Left lung (tissue), 10 donors: ENCODE results near the gene PCF11. TPM values are rescaled to one million over a fixed set of nuclear protein-coding genes. Genes with fewer than 3 reads are reported as not detected.
A peak's percentile ranks its signal among the peaks of the same experiment; 100 is the strongest.

Source experiments
- ATAC-seq: fragments of 200-7000 bp; cut with Tn5 transposase; one replicate; pipeline ENCODE4 v1.9.1; 2020; ENCODE audit warnings: moderate library complexity
- DNase-seq, 4 donors: peaks; one replicate each; pipeline ENCODE4 v3.0.0-alpha.2; 2013 to 2020
- H3K27ac ChIP-seq, 2 donors: fragments of 200-600 bp; sonication (generic) in 1 of 2; one replicate each; pipeline versions ENCODE4 v1.5.0 to v1.8.0; 2020 to 2021
- H3K27me3 ChIP-seq, 2 donors: fragments of 200-600 bp; sonication (generic) in 1 of 2; one replicate each; pipeline versions ENCODE4 v1.5.0 to v1.8.0; 2020 to 2021
- H3K36me3 ChIP-seq, 2 donors: fragments of 200-600 bp; sonication (generic) in 1 of 2; one replicate each; pipeline versions ENCODE4 v1.5.0 to v1.8.0; 2020 to 2021
- H3K4me1 ChIP-seq, 2 donors: fragments of 200-600 bp; one replicate each; pipeline ENCODE4 v1.8.0; 2021
- H3K4me3 ChIP-seq, 2 donors: fragments of 200-600 bp; sonication (generic) in 1 of 2; one replicate each; pipeline versions ENCODE4 v1.5.0 to v1.8.0; 2020 to 2021; ENCODE audit warnings: mild to moderate bottlenecking in 1 of 2
- H3K9me3 ChIP-seq, 2 donors: fragments of 200-600 bp; sonication (generic) in 1 of 2; one replicate each; pipeline versions ENCODE4 v1.5.0 to v1.8.0; 2020 to 2021
- CTCF ChIP-seq, 2 donors: fragments of 200-600 bp; sonication (generic) in 1 of 2; IDR thresholded peaks; one replicate each; pipeline versions ENCODE4 v1.5.0 to v1.8.0; 2021; ENCODE audit warnings: antibody characterized with exemption in 2 of 2
- intact Hi-C, 2 donors: fragments of 100-400 bp; cut with DNase I; formaldehyde crosslinking; loops; one replicate each; pipeline versions ENCODE4 v1.11.2 to v1.14.2; 2022
- polyA plus RNA-seq, 6 donors: library from polyadenylated mRNA; unstranded; fragments of 120-200 nt; gene quantifications; one replicate each; pipeline ENCODE4 v1.2.1, GENCODE V29; 2013; ENCODE audit not compliant: insufficient read length in 6 of 6
- total RNA-seq, 2 donors: library from RNA; stranded (reverse); fragmentation: NEBNext Ultra II Directional; extraction: Animal tissue kit (Norgen Biotek cat#: 25700); gene quantifications; one replicate each; pipeline ENCODE4 v1.2.1, GENCODE V29; 2021
- donor health status: DM: no; HTN: yes; CAD: no.
- donor health status: DM: no; HTN: no; CAD: no.

The PCF11 gene
- total and polyA plus RNA-seq, 8 donors: 35.8 to 91.1 (median 80.5) TPM

GRCh38 chr11:83158965-83159901, 2.3 kb downstream of the PCF11 start:
- peak overlapping the region; percentile 99 to 100 for H3K27ac ChIP-seq
- intact Hi-C loops: no loop called here
- no peak for TF ChIP-seq CTCF (IDR thresholded peaks at IDR 0.05)
- no peak for DNase-seq
- no peaks in the 10 kb centered on the region for H3K27me3 ChIP-seq
- no peaks in the 10 kb centered on the region for H3K9me3 ChIP-seq
- H3K4me3 ChIP-seq: peak overlapping the region; percentile 93 to 96
- peaks cover 0 to 11% of the 10 kb centered on the region in 2 donors for H3K36me3 ChIP-seq
- ATAC-seq: no peak
- peaks cover 14 to 55% of the 10 kb centered on the region in 2 donors for H3K4me1 ChIP-seq

GRCh38 chr11:83159902-83160865, 3.3 kb downstream of the PCF11 start:
- ATAC-seq (no peak), DNase-seq (peak in 1 of 4 donors; percentile 48)
- intact Hi-C loops: no loop called here
- H3K36me3 ChIP-seq: peaks cover 0 to 20% of the 10 kb centered on the region in 2 donors
- peak overlapping the region; percentile 93 to 96 for H3K4me3 ChIP-seq
- H3K9me3 ChIP-seq: no peaks in the 10 kb centered on the region
- peaks cover 14 to 55% of the 10 kb centered on the region in 2 donors for H3K4me1 ChIP-seq
- H3K27me3 ChIP-seq: no peaks in the 10 kb centered on the region
- no peak for TF ChIP-seq CTCF (IDR thresholded peaks at IDR 0.05)
- H3K27ac ChIP-seq: peak overlapping the region; percentile 27 to 51

GRCh38 chr11:83161610-83162199, 4.8 kb downstream of the PCF11 start:
- no peaks in the 10 kb centered on the region for H3K9me3 ChIP-seq
- intact Hi-C loops: no loop called here
- peak overlapping the region in 1 of 2 donors; percentile 96 for H3K4me3 ChIP-seq
- DNase-seq (no peak), ATAC-seq (no peak)
- no peak overlapping the region for H3K27ac ChIP-seq
- no peaks in the 10 kb centered on the region for H3K27me3 ChIP-seq
- H3K4me1 ChIP-seq: peaks cover 14 to 50% of the 10 kb centered on the region in 2 donors
- H3K36me3 ChIP-seq: peaks cover 0 to 36% of the 10 kb centered on the region in 2 donors
- no peak for TF ChIP-seq CTCF (IDR thresholded peaks at IDR 0.05)

- intact Hi-C loops: no loop called here
- ATAC-seq (peak; percentile 12), DNase-seq (no peak)
- H3K4me3 ChIP-seq: no peak overlapping the region
- peaks cover 14 to 50% of the 10 kb centered on the region in 2 donors for H3K4me1 ChIP-seq
- H3K27ac ChIP-seq: no peak overlapping the region
- no peaks in the 10 kb centered on the region for H3K9me3 ChIP-seq
- H3K27me3 ChIP-seq: no peaks in the 10 kb centered on the region
- H3K36me3 ChIP-seq: peaks cover 0 to 42% of the 10 kb centered on the region in 2 donors
- TF ChIP-seq CTCF (IDR thresholded peaks at IDR 0.05): no peak
These were observed 5.4 kb downstream of the PCF11 start for GRCh38 chr11:83162377-83162776.
